Loucy (cell line): Measurements from ENCODE around the gene AGK.

ENCODE experiments used
- EZH2phosphoT487 ChIP-seq: fragments of 200-600 bp; IDR thresholded peaks from 2 replicates; pipeline ENCODE4 v1.6.1; 2018; ENCODE audit warnings: antibody characterized with exemption, mild to moderate bottlenecking, moderate library complexity, borderline replicate concordance
- TF ChIP-seq, protein P1 (sequence below): fragments of 200-600 bp; sonication (generic); conservative IDR thresholded peaks from 2 replicates; pipeline ENCODE4 v1.5.1; 2014; ENCODE audit warnings: mild to moderate bottlenecking, antibody characterized with exemption, low read length

GRCh38 chr7:141702047-141702567 lies 150.9 kb downstream of the AGK start, which contains the start of gene DENND11:
- TF ChIP-seq, protein P1, sequence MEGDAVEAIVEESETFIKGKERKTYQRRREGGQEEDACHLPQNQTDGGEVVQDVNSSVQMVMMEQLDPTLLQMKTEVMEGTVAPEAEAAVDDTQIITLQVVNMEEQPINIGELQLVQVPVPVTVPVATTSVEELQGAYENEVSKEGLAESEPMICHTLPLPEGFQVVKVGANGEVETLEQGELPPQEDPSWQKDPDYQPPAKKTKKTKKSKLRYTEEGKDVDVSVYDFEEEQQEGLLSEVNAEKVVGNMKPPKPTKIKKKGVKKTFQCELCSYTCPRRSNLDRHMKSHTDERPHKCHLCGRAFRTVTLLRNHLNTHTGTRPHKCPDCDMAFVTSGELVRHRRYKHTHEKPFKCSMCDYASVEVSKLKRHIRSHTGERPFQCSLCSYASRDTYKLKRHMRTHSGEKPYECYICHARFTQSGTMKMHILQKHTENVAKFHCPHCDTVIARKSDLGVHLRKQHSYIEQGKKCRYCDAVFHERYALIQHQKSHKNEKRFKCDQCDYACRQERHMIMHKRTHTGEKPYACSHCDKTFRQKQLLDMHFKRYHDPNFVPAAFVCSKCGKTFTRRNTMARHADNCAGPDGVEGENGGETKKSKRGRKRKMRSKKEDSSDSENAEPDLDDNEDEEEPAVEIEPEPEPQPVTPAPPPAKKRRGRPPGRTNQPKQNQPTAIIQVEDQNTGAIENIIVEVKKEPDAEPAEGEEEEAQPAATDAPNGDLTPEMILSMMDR = no peak
- TF ChIP-seq EZH2phosphoT487 = no peak
